PC-9 (cell line): ENCODE measurements around the gene CR2. TPM values are rescaled to one million over a fixed set of nuclear protein-coding genes. Genes with fewer than 3 reads are reported as not detected.

Source experiments
- BruUV-seq: library from RNA; stranded (reverse); fragments of 400-500 nt; replicated peaks from 2 replicates; lab custom pipeline; 2021; lab: Mats Ljungman, UMichigan
- CTCF ChIA-PET: fragments of 300-600 bp; sonication (Branson Sonifier 250); formaldehyde crosslinking; loops from one replicate; lab custom pipeline; 2022; ENCODE audit warnings: antibody characterized with exemption; lab: Charles Lee
- POLR2A ChIA-PET: fragments of 300-600 bp; sonication (Branson Sonifier 250); formaldehyde crosslinking; loops from one replicate; lab custom pipeline; 2022; ENCODE audit warnings: antibody characterized with exemption; ENCODE audit not compliant: unreplicated experiment; lab: Charles Lee
- DNase-seq, 2 experiments: peaks; one replicate each; pipeline versions ENCODE4 v3.0.0 to v3.0.0-alpha.2; 2015 to 2022; ENCODE audit warnings: mixed read lengths in 1 of 2
- H2AFZ ChIP-seq: fragments of 200-600 bp; sonication (generic); 2 replicates; pipeline ENCODE4 v1.8.1; 2017; ENCODE audit warnings: antibody characterized with exemption
- H3F3A ChIP-seq: fragments of 200-600 bp; sonication (generic); 2 replicates; pipeline ENCODE4 v1.8.1; 2017; ENCODE audit warnings: antibody characterized with exemption, mild to moderate bottlenecking, low read depth; ENCODE audit not compliant: insufficient read depth
- H3K27ac ChIP-seq: fragments of 200-600 bp; sonication (generic); 2 replicates; pipeline ENCODE4 v1.6.1; 2016; ENCODE audit warnings: mixed run types
- H3K27me3 ChIP-seq: fragments of 200-600 bp; sonication (generic); 2 replicates; pipeline ENCODE4 v1.6.1; 2016; ENCODE audit warnings: low read depth, mixed run types; ENCODE audit not compliant: insufficient read depth
- H3K36me3 ChIP-seq: fragments of 200-600 bp; sonication (generic); 2 replicates; pipeline ENCODE4 v1.6.1; 2016; ENCODE audit warnings: low read depth, mixed run types
- H3K4me1 ChIP-seq: fragments of 200-600 bp; sonication (generic); replicated peaks from 2 replicates; pipeline ENCODE4 v1.6.1; 2016; ENCODE audit warnings: mixed run types; ENCODE audit not compliant: insufficient read depth
- H3K4me2 ChIP-seq: fragments of 200-600 bp; sonication (generic); 2 replicates; pipeline ENCODE4 v1.6.1; 2017; ENCODE audit warnings: mixed run types
- H3K4me3 ChIP-seq: fragments of 200-600 bp; sonication (generic); 2 replicates; pipeline ENCODE4 v1.6.1; 2016; ENCODE audit warnings: mixed run types
- H3K79me2 ChIP-seq: fragments of 200-600 bp; sonication (generic); 2 replicates; pipeline ENCODE4 v1.6.1; 2017; ENCODE audit warnings: low read depth, mixed run types
- H3K9me2 ChIP-seq: fragments of 200-600 bp; sonication (generic); 2 replicates; pipeline ENCODE4 v1.8.1; 2017; ENCODE audit warnings: mild to moderate bottlenecking; ENCODE audit not compliant: insufficient read depth
- H3K9me3 ChIP-seq: fragments of 200-600 bp; sonication (generic); 2 replicates; pipeline ENCODE4 v1.8.1; 2016; ENCODE audit warnings: low read depth; ENCODE audit not compliant: insufficient read depth
- H4K20me1 ChIP-seq: fragments of 200-600 bp; sonication (generic); 2 replicates; pipeline ENCODE4 v1.8.1; 2017; ENCODE audit not compliant: insufficient read depth
- EZH2 ChIP-seq: fragments of 200-600 bp; sonication (generic); IDR thresholded peaks from 2 replicates; pipeline ENCODE4 v1.8.0; 2017; ENCODE audit warnings: antibody characterized with exemption, low read depth
- intact Hi-C: fragments of 100-400 bp; cut with micrococcal nuclease; formaldehyde crosslinking; loops from one replicate; pipeline ENCODE4 v1.10.0; 2022; ENCODE audit not compliant: unreplicated experiment
- total RNA-seq: library from RNA; stranded (reverse); gene quantifications from 2 replicates; pipeline ENCODE4 v1.2.3, GENCODE V29; 2021
- TF ChIP-seq, protein P1 (sequence below): fragments of 200-600 bp; sonication (generic); conservative IDR thresholded peaks from 2 replicates; pipeline ENCODE4 v1.6.1; 2017; ENCODE audit warnings: mixed run types, antibody characterized with exemption, mild to moderate bottlenecking, moderate library complexity

Gene CR2
- total RNA-seq, 1 experiment from 2014 or later, result 4.3 TPM

DNA sequence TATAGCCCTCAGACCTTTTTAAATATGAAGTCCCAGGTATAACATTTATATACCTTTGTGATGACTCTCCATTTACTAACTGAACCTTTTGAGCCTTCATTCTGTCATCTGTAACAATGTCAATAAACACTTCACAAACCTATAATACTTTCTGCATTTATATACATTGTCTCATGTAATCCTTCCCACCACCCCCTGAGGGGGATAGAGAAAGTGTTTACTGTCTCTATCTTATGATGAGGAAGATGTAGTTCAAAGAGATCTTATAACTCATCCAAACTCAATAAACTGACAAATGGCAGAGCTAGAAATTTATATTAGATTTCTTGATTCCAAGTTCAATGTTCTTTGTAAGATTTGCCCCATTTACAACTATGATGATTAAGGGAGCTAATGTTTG is 48.3 kb upstream of the CR2 start:
- DNase-seq, result no peak
- no peaks in the 10 kb centered on the region for H3K9me3 ChIP-seq
- H3K79me2 ChIP-seq, result no peaks in the 10 kb centered on the region
- TF ChIP-seq EZH2, result no peak
- H2AFZ ChIP-seq, result no peak overlapping the region
- H3K4me2 ChIP-seq, result no peak overlapping the region
- no peak overlapping the region for H3K27ac ChIP-seq
- H3K9me2 ChIP-seq, result no peaks in the 10 kb centered on the region
- no peak overlapping the region for H3K4me3 ChIP-seq
- CTCF ChIA-PET, result interaction anchor here (0.6 to 1.8 kb wide), 4 partner anchors 12 to 374 kb away, joined by 3 to 14 read pairs (median 4); partner anchors contain the start of gene C1orf116
- peaks cover 4% of the 10 kb centered on the region; the same call in 1 of the 2 replicates for H3F3A ChIP-seq
- intact Hi-C loops, result loop anchor here (1.0 to 5.0 kb wide), 3 partner anchors 93 to 494 kb away; no protein-coding TSS in a partner anchor
- POLR2A ChIA-PET, result no interaction called here
- H3K4me1 ChIP-seq, result peaks cover 11% of the 10 kb centered on the region
- H3K27me3 ChIP-seq, result no peaks in the 10 kb centered on the region
- H4K20me1 ChIP-seq, result no peaks in the 10 kb centered on the region
- H3K36me3 ChIP-seq, result no peaks in the 10 kb centered on the region
- no TSS peak for BruUV-seq

DNA sequence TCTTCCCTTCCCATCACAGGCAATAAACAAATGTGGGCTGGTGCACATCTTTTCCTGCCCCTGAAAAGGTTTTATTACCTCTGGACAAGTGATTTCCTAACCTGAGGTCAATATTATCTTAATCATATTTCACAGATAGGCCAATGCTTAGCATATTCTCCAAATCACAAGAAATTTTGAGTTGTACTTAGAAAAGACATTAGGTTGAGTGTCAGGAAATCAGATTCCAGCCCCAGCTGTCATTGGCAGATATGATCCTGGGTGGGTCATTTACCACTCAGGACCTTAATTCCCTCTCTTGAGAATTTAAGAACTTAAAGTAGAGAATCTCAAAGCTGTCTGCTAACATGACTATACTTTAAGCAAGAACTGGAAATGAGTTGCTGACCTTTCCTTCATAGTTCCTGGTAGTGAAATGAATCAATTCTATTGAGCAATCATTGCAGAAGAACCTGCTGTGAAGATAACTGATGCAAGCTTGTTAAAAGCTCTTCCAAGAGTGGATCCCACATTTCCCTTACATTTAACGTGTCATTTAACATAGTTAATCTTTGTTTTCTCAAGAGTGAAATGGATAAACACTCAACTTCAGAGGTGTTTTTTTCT is 46.4 kb upstream of the CR2 start:
- Histone ChIP-seq H3K27ac (peak overlapping the region; percentile 59), H3K4me1 (peaks cover 11% of the 10 kb centered on the region), H3F3A (peaks cover 4% of the 10 kb centered on the region; the same call in 1 of the 2 replicates), H3K36me3 (no peaks in the 10 kb centered on the region), H3K4me3 (no peak overlapping the region), H2AFZ (no peak overlapping the region; the same call in 1 of the 2 replicates), H3K79me2 (no peaks in the 10 kb centered on the region), H3K9me2 (no peaks in the 10 kb centered on the region), H4K20me1 (no peaks in the 10 kb centered on the region), H3K4me2 (peak overlapping the region; percentile 12), H3K27me3 (no peaks in the 10 kb centered on the region), H3K9me3 (no peaks in the 10 kb centered on the region)
- CTCF ChIA-PET, result no interaction called here
- TF ChIP-seq, protein P1, sequence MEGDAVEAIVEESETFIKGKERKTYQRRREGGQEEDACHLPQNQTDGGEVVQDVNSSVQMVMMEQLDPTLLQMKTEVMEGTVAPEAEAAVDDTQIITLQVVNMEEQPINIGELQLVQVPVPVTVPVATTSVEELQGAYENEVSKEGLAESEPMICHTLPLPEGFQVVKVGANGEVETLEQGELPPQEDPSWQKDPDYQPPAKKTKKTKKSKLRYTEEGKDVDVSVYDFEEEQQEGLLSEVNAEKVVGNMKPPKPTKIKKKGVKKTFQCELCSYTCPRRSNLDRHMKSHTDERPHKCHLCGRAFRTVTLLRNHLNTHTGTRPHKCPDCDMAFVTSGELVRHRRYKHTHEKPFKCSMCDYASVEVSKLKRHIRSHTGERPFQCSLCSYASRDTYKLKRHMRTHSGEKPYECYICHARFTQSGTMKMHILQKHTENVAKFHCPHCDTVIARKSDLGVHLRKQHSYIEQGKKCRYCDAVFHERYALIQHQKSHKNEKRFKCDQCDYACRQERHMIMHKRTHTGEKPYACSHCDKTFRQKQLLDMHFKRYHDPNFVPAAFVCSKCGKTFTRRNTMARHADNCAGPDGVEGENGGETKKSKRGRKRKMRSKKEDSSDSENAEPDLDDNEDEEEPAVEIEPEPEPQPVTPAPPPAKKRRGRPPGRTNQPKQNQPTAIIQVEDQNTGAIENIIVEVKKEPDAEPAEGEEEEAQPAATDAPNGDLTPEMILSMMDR, result no peak
- no peak for TF ChIP-seq EZH2
- intact Hi-C loops, result loop anchor here (5.0 kb wide), 1 partner anchor 495 kb away; no protein-coding TSS in a partner anchor
- peak in 1 of 2 experiments; percentile 65 for DNase-seq
- POLR2A ChIA-PET, result no interaction called here
- BruUV-seq, result no TSS peak

DNA sequence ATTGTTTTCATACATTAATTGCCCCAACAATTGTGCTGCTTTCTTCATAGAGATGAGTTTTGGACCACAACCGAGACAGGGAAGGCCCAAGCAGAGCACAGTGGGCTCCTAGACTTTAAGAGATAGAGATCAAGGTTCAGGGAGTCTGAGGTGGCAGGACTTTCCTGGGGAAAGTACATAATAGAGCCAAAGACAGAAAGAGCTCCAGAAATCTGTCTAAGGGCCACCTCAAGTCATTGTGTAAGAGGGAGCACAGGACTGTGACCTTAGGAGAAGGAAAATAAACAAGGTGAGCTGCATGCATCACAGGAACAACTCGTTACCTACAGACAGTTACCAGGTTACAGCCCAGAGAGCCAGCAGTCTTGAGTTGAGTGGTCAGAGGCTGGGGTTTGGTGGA is 41.3 kb upstream of the CR2 start:
- H4K20me1 ChIP-seq, result no peaks in the 10 kb centered on the region
- no peak for TF ChIP-seq EZH2
- TF ChIP-seq, protein P1, result no peak
- no peak for DNase-seq
- H3K9me3 ChIP-seq, result no peaks in the 10 kb centered on the region
- H3K4me3 ChIP-seq, result no peak overlapping the region
- no peaks in the 10 kb centered on the region for H3K27me3 ChIP-seq
- no TSS peak for BruUV-seq
- H2AFZ ChIP-seq, result 0 out of 2 replicates have a peak overlapping the region, but pooled peaks have one; percentile 18
- H3K4me2 ChIP-seq, result no peak overlapping the region
- H3K79me2 ChIP-seq, result no peaks in the 10 kb centered on the region
- POLR2A ChIA-PET, result no interaction called here
- H3K4me1 ChIP-seq, result peaks cover 6% of the 10 kb centered on the region
- intact Hi-C loops, result no loop called here
- CTCF ChIA-PET, result interaction anchor here (0.6 kb wide), 1 partner anchor 359 kb away, joined by 6 read pairs; no protein-coding TSS in a partner anchor
- H3F3A ChIP-seq, result no peaks in the 10 kb centered on the region
- no peaks in the 10 kb centered on the region for H3K9me2 ChIP-seq
- no peaks in the 10 kb centered on the region for H3K36me3 ChIP-seq
- no peak overlapping the region for H3K27ac ChIP-seq
